GOT3 (cell line): ENCODE measurements around the gene HOXC6.
"Not testable (repeated sequence)": the region's sequence is repeated elsewhere in the genome, so short reads cannot be mapped to it uniquely, and the experiment has no call there.

ENCODE experiments used
- DNase-seq: peaks from one replicate; lab custom pipeline; 2025; ENCODE audit warnings: mixed read lengths; lab: John Stamatoyannopoulos, UW

The HOXC6 gene

DNA sequence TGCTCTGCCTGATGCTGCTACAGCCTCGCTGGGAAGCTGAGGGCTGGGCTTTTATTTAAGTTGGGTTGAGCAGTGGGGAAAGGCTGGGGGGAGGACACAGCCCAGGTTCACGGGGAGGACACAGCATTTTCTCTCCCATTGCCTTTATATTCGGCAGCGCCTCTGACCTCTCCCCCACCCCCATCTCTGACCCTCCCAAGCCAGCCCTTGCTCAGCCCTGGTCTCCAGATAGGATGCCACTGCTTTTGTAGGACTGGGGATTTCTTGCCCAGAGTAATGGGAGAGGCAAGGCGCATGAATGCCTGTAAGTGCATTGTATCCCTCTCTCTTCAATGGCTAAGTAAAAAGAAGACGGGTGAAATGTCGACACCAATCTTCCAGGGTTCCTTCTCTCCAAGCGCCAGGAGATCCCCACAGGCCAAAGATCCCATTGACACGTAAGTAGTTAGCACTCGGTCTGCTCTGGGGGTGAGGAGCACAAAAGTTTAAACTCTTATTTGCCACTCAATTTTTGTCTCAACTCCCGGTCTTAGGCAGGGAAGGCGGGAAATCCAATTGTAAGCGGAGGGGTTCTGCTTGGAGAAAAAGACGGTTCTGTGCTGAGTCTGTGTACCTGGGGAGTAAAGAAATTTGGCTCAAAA is 30.0 kb downstream of the HOXC6 start:
- no peak for DNase-seq

DNA sequence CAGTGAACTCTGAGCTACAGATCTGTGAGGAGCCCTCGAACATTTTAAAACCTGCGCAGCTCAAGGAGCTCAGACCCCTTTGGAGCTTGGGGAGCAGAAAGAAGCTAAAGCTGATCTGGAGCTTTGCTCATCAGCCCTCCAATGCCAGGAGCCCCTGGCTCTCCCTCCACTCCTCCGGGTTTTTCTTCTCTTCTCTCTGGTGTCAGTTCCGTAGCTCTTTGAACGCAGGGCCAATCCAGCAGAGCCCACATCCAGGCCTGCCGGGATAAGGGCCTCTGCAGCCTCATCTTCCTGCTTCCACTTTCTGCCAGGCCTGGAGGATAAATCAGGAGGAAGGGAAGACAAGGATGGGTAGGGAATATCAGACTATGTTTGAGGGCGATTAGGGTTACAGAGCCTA is 31.4 kb downstream of the HOXC6 start:
- no peak for DNase-seq

DNA sequence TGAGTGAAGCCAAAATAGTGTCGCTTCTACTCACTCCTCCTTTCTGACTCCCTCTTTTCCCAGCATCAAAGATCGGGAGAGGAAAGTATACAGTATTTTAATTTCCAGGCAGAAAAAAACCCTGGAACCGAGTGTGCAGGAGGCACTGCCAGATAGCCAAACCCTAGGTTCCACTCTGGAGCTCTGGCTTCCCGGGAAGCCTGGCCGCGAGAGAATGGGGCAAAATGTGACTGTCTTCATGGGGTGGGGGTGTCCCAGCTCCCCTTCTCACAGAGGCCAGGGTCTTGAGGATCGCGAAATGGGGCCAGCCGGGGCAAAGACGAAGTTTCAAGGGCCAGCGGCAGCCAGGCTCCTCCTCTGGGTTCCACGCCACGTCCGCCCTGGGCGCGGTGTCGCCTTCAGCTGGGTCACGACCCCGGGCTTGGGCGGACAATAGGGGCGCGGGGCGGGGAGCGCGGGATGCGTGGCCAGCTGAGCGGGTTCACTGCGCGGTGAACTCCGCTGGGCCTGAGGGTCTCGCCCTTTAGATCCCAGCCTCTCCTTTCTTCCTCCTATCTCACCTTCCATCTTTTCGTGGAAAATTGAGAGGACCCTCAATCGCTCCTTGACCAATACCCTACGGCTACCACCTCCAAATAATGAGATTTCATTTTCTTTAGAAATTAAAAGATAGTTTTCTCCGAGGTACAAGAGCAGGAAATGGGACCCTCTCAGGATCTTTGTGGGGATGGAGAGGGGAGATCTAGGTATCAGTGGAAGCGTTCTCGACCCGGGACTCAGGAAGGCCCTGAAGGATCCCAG is 32.1 kb downstream of the HOXC6 start:
- no peak for DNase-seq

DNA sequence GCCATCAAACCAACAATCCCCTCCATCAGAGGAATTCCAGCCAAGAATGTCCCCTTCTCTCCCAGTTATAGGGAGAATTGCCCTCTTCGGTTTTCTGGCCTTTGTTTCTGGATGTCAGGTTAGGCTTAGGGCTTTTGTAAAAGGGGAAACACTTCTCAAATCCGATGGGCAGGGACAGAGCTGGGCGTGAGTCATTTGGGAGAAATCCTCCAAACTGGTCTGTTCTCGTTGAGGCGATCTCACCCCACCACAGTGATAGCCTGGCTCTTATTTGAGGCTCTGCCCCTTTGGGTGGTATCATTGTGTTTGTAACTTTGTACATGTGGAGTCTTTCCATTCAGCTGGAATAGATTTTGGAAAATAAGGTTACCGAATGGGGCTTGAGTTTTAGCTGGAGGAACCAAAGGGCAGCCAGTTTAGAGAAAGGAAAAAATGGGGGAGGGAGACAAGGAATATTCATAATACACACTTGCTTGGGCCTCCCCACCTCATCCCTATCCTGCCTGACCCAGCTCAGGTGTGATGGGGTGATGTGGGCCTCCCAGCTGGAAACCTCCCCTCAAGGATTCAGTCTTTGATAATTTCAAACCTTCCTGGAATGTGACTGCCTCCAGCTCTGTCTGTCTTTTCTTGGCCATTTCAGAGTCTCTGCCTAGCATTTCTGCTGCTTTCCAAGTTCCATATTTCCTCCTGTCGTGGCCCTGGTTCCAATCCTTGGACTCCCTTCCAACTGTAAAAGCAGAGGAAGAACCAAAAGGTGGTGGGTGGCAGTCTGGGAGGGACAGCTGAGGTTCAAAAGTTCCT is 32.9 kb downstream of the HOXC6 start:
- no peak for DNase-seq

DNA sequence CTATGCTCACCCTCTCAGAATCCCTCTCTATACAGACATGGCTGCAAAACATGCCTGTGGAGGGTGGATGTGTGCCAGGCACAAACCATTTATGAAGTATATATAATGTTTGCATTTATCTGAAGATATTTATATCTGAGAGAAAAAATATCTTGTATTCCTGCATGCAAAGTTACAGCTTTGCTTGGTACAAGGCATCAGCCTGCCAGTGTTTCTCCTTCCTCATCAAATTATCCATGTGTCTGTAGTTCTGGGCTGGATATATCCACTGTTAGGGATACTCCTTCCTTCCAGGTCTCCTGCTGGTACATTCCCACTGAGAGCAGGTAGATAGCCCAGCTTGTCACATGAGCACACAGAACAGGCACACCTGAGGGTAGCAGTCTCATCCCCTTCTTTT is 37.4 kb downstream of the HOXC6 start:
- DNase-seq: no peak

DNA sequence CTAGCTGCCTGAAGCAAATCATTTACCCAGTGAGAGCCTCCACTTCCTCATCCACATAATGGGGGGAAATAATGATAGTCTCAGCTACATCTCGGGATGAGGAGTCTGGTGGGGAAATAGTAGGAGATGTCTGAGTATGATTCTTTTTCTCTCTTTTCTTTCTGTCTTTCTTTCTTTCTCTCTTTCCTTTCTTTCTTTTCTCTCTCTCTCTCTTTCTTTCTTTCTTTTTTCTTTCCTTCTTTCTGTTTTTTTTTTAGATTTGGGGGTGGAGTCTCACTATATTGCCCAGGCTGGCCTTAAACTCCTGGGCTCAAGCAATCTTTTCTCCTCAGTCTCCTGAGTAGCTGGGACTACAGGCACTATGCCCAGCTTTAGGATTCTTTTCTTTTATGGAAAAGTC is 38.2 kb downstream of the HOXC6 start:
- no peak for DNase-seq

DNA sequence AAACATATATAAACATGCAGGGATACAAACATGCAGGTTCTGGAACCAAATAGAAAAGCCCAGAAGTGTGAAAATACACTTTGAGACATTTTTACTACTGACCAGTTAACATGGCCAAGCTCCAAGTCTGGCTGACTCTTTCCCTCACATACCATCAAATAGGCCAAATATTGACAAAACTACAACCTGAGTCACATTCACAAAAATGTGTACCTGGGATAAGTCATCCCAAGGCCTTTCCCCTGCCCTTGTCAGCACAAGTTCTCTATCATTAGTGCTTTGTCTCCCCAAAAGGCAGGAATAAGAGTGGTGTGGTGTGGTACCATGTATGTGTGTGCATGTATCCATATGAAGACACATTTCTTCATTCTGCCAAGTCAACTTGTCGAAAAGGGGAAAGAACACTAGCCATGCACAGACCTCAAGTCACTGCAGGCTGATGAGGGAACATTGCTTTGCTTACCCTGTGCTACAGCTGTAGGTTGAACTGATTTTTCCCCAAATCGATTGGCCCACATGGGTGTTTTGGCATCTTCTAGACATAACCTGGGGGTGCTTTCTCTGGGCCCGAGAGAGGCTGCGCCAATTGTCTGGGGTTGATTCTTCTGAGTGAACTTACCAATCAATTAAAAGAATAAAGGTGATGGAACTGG is 40.3 kb downstream of the HOXC6 start:
- no peak for DNase-seq

DNA sequence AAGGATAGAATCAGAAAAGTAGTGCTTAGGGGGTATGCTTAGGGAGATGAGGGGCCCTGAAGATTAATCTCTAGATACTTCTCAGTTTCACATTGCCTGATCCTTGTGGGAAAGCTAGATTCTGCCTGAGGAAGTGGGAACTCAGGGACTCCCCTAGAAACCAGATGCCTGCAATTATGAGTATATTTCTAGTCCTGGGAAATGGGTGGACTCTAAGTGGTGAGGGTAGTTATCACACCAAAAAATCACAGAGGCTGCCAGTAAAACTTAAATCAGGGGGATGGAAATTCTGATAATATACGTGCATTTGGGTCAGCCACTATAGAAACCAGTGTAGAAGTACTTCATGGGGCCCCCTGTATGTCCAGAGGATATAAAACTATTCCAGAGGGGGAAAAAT is 43.7 kb downstream of the HOXC6 start:
- DNase-seq: no peak

DNA sequence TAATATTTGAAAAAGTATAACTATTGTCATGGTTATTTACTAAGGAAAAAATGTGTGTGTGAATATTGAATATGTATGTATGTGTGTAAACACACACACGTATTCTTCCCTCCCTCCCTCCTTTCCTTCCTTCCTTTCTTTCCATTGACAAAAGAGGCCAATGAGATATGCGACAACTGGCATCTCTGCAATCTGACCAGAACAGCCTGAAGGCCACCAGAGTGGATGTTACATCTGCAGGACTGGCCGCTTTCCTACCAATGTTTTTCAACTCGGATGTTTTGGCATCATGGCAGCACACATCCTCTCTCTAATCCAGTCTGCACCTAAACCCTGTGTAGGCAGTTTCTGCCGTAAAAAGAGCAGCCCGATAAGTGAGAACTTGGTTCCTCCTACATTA is 46.1 kb downstream of the HOXC6 start:
- no peak for DNase-seq

DNA sequence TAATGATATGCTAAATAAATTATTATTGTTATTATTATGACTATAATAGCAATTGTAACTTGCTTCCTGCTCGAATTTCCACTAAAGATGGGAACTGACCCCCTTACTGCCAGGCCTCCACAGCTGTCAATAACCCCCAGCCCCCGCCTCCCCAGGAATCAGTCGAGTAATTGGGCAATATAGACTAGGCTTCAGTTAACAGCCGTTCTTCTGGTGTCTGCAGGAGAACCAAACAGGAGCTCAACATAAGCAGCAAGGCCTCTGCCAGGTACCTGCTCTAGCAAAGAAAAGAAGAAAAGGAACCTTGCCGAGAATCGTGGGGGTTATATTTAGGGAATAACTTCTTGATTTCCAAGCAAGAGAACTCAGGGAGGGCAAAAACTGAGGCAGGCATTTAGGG is 47.2 kb downstream of the HOXC6 start:
- no peak for DNase-seq

DNA sequence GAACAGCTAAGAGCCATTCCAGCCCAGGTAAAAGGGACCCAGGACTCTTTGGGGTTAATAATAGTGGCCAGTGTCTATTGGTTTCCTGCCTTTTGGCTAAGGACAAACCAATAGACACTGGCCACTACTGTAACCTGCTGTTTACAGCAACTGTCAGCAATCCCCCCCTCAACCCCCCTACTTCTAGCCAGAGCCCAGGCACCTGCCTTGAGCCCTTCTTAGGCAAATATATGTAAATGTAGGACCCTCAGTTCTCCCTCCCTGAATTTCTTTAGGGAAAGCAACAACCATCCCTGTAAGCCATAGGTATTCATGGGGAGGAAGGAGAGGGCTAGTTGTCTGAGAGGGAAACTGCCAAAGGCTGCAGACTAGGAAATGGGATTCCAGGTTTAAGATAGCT is 47.7 kb downstream of the HOXC6 start:
- DNase-seq: no peak

DNA sequence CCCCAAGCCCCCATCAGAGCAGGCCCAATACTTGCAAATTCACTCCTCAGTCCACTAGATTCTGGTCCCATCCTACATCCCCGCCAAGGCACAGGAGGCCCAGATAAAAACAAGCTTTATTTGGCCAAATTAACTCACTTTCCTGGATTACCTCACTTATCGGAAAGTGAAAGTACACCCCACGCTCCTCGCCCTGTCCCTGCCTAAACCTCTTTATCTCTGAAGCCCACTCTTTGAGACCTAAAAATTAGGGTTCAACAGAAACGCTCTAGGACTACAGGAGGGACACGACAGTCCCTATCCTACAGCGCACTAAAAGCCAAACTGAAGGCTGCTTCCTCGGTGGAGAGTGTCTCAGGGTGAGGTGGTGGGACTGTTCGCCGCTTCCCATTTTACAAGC is 49.6 kb downstream of the HOXC6 start:
- not testable (repeated sequence) for DNase-seq

DNA sequence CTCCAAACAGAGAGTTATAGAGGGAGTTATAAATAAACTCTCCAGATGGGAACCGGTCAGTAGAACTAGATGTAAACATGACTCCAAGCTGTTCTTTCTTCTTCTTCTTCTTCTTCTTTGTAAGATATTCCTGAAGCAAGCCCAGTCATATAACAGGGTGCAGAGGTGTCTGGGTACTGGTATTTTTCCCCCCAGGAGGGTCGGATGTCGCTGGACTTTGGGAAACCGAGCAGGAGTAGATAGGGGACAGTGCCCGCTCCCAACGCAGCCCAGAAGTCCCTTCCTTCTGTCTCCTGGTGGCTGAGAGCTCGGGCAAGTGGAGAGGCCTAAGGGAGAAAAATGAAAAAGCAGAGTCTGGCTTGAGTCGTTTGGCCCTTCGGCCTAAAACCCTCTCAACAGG is 50.9 kb downstream of the HOXC6 start:
- not testable (repeated sequence) for DNase-seq
